Gastrocnemius medialis (tissue), 4 donors: ENCODE measurements around the gene G3BP1.

Source experiments
- POLR2A ChIP-seq, 2 donors: fragments of 450-650 bp; IDR thresholded peaks; one replicate each; pipeline ENCODE4 v1.6.1; 2017; ENCODE audit warnings: antibody characterized with exemption in 2 of 2, mild to moderate bottlenecking in 2 of 2, moderate library complexity in 2 of 2
- TF ChIP-seq, protein P1 (sequence below), 5 experiments: fragments of 450-650 bp in 3 of 5; fragments of 200-600 bp in 2 of 5; sonication (generic) in 2 of 5; IDR thresholded peaks in 4 of 5; conservative IDR thresholded peaks in 1 of 5; 1 replicate in 4 of 5; 2 replicates in 1 of 5; pipeline ENCODE4 v1.5.1; 2016 to 2019; ENCODE audit warnings: antibody characterized with exemption in 5 of 5, mild to moderate bottlenecking in 3 of 5, moderate library complexity in 3 of 5

DNA sequence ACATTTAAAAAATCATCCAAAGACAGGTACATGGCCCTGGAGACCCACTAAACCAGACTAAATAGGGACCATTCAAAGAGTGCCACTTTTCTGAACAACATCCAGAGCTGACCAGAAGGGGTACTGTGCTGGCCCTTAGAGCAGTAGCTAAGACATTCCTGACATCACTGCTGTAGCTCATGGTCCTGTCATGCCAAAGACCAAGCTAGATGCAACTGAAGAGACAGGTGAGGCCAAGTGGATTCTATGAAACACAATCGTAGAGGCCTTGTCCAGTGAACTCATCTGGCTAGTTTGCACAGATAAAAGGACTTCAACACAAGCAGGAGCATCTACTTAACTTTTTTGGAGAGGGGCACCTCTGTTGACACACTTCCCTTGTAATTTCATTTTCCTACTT is 43.3 kb downstream of the G3BP1 start:
- TF ChIP-seq, protein P1, sequence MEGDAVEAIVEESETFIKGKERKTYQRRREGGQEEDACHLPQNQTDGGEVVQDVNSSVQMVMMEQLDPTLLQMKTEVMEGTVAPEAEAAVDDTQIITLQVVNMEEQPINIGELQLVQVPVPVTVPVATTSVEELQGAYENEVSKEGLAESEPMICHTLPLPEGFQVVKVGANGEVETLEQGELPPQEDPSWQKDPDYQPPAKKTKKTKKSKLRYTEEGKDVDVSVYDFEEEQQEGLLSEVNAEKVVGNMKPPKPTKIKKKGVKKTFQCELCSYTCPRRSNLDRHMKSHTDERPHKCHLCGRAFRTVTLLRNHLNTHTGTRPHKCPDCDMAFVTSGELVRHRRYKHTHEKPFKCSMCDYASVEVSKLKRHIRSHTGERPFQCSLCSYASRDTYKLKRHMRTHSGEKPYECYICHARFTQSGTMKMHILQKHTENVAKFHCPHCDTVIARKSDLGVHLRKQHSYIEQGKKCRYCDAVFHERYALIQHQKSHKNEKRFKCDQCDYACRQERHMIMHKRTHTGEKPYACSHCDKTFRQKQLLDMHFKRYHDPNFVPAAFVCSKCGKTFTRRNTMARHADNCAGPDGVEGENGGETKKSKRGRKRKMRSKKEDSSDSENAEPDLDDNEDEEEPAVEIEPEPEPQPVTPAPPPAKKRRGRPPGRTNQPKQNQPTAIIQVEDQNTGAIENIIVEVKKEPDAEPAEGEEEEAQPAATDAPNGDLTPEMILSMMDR (IDR thresholded peaks at IDR 0.05 in 4 of 5, conservative IDR thresholded peaks at IDR 0.05 in 1 of 5): no peak
- TF ChIP-seq POLR2A (IDR thresholded peaks at IDR 0.05): no peak
